Globus pallidus (tissue), 1 donor: Measurements from ENCODE around the gene CADM2.
"Not testable (repeated sequence)": the region's sequence is repeated elsewhere in the genome, so short reads cannot be mapped to it uniquely, and the experiment has no call there.

Experiments used
- DNase-seq: peaks from one replicate; pipeline ENCODE4 v3.0.0-alpha.2; 2015; ENCODE audit warnings: low spot score

CADM2 gene

GRCh38 chr3:85672761-85673160 lies 714.0 kb downstream of the CADM2 start:
- no peak for DNase-seq

- DNase-seq, result no peak
These were observed 719.9 kb downstream of the CADM2 start for GRCh38 chr3:85678713-85679112.

- DNase-seq, result no peak
These were observed 723.1 kb downstream of the CADM2 start for GRCh38 chr3:85681906-85682305.

DNA sequence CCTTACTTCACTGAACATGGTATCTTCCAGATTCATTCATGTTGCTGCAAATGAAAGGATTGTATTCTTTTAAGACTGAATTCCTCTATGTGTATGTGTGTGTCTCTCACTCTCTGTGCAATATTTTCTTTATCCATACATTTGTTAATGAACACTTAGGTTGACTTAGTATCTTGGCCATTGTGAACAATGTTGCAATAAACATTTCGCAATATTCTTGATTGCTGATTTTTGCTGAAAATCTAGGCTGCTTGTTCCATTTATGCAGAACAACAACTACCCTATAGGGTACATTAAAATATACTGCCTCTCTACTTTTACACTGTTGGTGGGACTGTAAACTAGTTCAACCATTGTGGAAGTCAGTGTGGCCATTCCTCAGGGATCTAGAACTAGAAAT lies 732.4 kb downstream of the CADM2 start:
- no peak for DNase-seq

DNA sequence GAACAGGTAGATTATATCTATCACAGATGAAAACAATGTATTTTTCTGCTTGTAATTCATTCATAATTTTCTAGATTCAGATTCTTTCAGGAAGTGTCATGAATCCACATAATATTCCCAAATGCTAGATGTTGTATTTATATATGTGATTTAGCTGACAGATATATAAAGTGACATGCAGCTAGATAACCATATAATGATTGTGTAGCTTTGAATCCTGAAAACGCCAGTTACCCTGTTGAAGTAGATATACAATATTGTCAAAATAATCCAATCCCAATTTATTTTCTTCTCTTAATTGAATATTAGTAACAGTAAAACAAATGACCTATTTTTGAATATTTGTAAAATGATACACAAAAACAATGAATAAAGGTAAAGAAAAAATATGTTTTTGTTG lies 738.4 kb downstream of the CADM2 start:
- DNase-seq, result no peak

DNA sequence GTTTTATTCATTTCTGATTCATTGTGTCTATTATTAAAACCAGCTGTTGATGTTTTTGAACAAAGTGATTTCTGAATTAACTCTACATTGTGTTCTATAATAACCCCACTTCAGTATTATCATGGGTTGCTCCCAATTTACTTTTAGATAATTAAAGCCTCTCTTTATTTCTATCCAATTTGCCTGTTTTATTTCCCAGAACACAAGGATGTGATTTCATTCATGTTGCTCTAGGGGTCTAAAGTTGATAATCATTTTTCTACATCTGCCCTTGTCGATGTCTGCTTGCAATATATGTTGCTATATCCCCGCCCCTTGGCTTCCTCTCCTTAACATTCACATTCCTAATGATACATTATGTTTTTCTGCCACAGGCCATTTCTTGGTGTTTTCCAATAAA lies 747.3 kb downstream of the CADM2 start:
- DNase-seq, result no peak

DNA sequence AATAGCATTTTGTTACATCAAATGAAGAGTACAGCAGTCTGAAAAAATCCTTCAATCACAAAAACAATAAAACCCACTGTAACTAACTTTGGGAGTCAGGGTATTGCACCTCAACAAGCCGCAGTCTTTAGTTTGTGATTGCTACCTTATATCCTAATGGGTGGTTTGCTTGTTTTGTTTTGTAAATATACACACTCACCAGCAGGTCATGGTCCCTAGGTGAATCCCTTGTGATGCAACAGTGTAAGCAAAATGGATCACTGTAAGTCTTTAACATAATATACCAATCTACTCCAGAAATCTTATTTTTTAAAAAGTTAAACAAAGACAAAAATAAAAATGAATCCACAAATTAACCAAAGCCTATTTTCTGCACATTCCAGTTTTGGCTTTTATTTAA lies 749.5 kb downstream of the CADM2 start:
- DNase-seq, result not testable (repeated sequence)

GRCh38 chr3:85709346-85709892 lies 750.6 kb downstream of the CADM2 start:
- DNase-seq, result no peak

GRCh38 chr3:85710490-85710889 lies 751.7 kb downstream of the CADM2 start:
- DNase-seq, result no peak

DNA sequence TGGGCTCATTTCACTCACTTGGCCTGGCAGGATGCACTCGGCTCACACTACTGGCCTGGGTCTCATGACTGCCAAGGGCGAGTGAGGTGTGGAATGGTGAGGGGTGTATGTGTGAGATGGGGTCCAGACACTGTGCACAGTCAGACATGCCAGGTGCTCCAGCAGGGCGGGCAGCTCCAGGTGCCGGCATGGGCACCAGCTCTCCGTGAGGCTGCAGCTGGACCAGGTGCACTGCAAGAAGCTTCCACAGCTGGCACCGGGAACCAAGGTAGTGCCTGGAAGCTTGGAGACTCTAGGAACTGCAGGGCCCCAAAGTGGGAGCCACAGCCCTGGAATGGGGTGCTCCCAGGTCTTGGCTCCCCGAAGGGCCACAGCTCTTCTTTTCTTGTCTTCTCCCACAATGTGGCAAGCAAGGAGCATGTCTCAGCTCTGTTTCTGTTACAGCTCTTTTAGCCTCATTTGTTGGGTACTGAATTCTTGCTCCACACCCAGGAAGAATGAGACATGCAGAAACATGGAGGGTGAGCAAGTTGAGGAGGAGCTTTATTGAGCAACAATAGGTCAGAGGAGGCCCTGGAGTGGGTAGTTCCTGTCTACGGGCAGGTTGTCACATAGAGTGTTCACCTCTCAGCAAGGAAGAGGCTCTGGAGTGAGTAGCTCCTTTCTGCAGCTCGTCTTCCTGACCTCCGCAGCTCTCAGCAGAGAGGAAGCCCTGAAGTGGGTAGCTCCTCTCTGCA lies 762.8 kb downstream of the CADM2 start:
- no peak for DNase-seq

DNA sequence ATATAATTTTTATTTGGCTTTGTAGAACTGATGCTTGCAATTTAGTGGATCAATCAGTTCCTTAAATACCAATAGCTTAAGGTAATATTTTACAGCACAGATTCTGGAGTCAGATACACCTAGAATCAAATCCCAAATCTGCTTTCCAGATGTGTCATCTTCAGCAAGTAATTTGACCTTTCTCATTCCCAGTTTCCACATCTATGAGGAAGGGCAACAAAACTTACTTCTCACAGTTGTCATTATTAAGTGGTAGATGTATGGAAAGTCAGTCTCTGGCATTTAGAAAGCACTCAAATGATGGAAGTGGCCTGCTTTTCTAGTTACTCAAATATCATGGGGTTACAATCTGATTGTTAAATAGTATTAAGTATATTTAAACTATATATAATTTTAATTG lies 767.0 kb downstream of the CADM2 start:
- no peak for DNase-seq

GRCh38 chr3:85726241-85726640 lies 767.5 kb downstream of the CADM2 start:
- DNase-seq, result no peak

GRCh38 chr3:85737846-85738245 lies 779.1 kb downstream of the CADM2 start:
- no peak for DNase-seq

- DNase-seq, result no peak
These were observed 781.8 kb downstream of the CADM2 start for GRCh38 chr3:85740561-85740960.

GRCh38 chr3:85758442-85758841 lies 799.7 kb downstream of the CADM2 start:
- DNase-seq, result no peak

DNA sequence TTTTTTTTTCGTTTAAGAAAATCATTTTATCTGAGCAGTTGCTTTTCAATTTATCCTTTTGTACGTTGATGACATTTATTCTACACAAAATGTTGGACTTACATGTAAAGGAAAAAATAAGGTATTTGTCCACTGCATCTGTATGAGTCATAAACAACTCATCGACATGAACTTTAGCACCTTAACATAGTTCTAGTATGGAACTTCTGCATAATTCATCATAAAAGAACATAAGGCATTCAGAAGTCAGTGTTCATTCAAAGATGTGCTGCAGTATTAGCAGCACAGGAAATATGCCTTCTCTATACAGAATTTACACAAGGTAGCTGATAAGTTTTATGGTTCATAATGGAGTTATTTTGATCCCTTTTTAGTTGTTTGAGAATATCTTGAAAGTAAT lies 801.6 kb downstream of the CADM2 start:
- DNase-seq, result no peak

GRCh38 chr3:85780806-85781205 lies 822.0 kb downstream of the CADM2 start:
- no peak for DNase-seq

DNA sequence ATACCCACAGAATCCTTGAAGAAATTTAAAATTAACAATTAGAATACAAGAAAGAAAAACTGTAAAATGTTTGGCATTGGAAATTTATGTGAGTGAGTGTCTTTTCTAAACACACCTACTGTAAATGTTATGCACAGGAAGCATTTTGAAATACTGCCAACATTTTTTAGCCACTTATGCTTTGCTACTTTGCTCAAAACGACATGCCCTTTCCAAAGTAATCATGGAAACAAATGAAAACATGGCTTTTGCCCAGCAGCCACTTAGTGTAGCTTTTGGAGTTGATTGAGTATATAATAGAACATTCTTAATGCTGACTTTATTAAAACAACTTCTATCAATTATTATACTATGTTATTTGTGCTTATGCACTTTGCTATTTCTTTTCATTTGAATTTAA lies 823.0 kb downstream of the CADM2 start:
- no peak for DNase-seq

DNA sequence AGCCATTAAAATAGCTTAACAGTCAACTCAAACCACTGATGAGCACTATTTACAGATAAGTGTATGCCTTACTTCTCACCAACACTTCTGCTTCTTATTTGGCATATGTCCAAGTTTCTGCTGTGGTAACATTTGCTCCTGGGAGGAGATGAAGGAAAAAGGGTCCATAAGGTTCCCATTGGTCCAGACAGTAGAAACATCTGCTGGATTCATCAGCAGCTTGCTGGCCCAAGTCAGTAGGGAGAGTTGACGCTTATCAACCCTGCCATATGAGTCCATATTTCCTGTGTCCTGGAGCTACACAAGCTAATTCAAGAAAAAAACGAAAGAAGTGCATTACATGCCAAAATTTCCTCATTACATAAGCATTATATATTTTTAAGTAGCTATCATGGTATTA lies 824.5 kb downstream of the CADM2 start:
- DNase-seq, result no peak

GRCh38 chr3:85785766-85786165 lies 827.0 kb downstream of the CADM2 start:
- DNase-seq, result no peak

DNA sequence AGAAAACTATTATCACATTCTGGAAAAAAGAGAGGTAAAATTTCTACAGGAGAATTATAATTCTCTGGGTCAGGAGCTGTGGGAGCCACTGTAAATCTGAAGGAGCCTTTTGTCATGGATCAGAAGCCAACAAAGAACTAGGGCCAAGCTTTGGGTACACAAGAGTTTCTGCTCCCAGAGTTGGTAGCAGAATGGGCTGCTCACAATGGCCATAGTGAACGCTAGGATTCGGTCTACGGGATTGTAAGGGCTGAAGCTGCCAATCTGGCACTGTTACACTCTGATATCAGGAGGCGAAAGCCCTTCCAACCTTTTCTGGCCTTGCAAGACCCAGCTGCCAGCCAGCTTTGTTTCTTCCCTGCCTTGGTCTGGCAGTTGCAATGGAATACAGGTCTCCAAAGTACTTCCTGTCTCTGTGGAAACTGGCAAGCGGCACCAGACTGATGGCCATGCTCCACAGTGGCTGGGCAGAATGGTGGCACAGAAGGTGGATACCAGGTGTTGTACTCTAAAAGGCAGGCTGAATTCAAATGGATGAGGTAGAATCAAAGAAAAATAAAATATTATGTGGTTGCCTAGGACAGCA lies 831.7 kb downstream of the CADM2 start:
- peak; percentile 15 for DNase-seq

DNA sequence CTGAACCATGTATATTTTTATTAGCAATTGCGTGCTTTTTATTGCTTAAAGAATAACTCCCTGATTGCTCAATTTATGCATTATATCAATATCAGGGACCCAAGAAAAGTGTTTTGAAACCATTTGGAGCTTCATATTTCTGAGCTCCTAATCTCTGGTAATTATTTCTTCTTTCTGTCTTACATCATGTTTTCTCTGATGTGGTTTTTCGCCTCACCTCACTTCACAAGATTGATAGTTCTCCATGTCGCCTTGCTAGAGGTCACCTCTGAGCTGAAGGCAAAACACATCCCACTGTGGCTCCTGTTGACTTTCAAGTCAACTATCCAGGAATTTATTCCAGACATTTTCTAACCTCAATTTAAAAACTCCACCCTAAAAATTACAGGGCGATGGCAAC lies 837.4 kb downstream of the CADM2 start:
- no peak for DNase-seq

DNA sequence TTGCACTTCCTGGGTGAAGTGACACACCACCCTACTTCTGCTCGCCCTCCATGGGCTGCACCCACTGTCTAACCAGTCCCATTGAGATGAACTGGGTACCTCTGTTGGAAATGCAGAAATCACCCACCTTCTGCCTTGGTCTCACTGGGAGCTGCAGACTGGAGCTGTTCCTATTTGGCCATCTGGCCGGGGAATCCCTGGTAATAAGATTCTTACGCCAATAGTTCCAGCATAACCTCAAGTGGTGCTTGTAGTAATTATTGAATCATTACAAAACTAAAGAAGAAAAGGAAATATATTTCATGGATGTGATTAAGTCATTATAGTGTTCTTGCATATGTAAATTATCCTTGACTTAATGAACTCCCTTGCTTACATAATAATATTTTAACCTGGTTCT lies 841.9 kb downstream of the CADM2 start:
- no peak for DNase-seq

GRCh38 chr3:85801955-85802354 lies 843.2 kb downstream of the CADM2 start:
- peak; percentile 14 for DNase-seq
